HG03354 (cell line): ENCODE results near the gene ZNF8.
"Not testable (repeated sequence)": the region's sequence is repeated elsewhere in the genome, so short reads cannot be mapped to it uniquely, and the experiment has no call there.

Experiments
- ATAC-seq: cut with Tn5 transposase; IDR thresholded peaks from one replicate; pipeline ENCODE4 v1.9.1; 2021; ENCODE audit warnings: mild to moderate bottlenecking; ENCODE audit not compliant: unreplicated experiment, poor library complexity, severe bottlenecking

Gene ZNF8

GRCh38 chr19:58330458-58330857 lies 51.7 kb downstream of the ZNF8 start:
- ATAC-seq = no peak

GRCh38 chr19:58332697-58333096 lies 53.9 kb downstream of the ZNF8 start:
- ATAC-seq = no peak

GRCh38 chr19:58334691-58335249 lies 56.0 kb downstream of the ZNF8 start:
- no peak for ATAC-seq

- ATAC-seq = no peak
These were observed 56.9 kb downstream of the ZNF8 start for GRCh38 chr19:58335630-58336029.

- no peak for ATAC-seq
These were observed 57.5 kb downstream of the ZNF8 start for GRCh38 chr19:58336216-58336615.

- ATAC-seq = no peak
These were observed 58.1 kb downstream of the ZNF8 start for GRCh38 chr19:58336820-58337219.

GRCh38 chr19:58338336-58338735 lies 59.6 kb downstream of the ZNF8 start:
- ATAC-seq = no peak

GRCh38 chr19:58338825-58339558 lies 60.2 kb downstream of the ZNF8 start:
- ATAC-seq = no peak

- no peak for ATAC-seq
These were observed 66.8 kb downstream of the ZNF8 start for GRCh38 chr19:58345558-58345957.

GRCh38 chr19:58346961-58347929 lies 68.5 kb downstream of the ZNF8 start:
- peak; percentile 93 for ATAC-seq

GRCh38 chr19:58348080-58348479 lies 69.3 kb downstream of the ZNF8 start:
- not testable (repeated sequence) for ATAC-seq

GRCh38 chr19:58349590-58349989 lies 70.8 kb downstream of the ZNF8 start:
- no peak for ATAC-seq

GRCh38 chr19:58350001-58350861 lies 71.5 kb downstream of the ZNF8 start:
- no peak for ATAC-seq

GRCh38 chr19:58350871-58351557 lies 72.3 kb downstream of the ZNF8 start:
- no peak for ATAC-seq

- ATAC-seq = no peak
These were observed 72.8 kb downstream of the ZNF8 start for GRCh38 chr19:58351558-58351878.

- ATAC-seq = no peak
These were observed 73.4 kb downstream of the ZNF8 start for GRCh38 chr19:58351990-58352755.
